ENCODE results near the gene VANGL2.

The VANGL2 gene

DNA sequence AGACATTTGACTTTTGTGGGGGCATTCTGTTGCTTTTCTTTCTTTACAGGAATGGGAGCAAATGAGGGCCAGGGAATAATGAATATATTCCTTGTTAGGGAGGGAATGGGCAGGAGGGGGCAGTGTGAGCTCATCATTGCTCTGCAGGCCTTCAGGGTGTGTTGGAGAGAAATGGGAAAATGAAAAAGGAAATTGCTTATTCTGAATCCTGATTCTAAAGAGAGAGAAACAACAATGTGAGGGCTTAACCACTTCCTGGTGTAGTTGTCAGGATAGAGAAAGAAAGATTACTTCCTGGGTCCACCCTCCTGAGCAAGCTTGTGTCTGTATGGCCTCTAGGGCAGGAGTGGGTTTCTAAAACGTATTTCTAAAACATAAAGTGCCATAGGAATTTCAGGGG is 28.3 kb downstream of the VANGL2 start:
- peak; percentile 56 for DNase-seq

- DNase-seq = peak; percentile 62
Measured at GRCh38 chr1:160429125-160429561, 28.8 kb downstream of the VANGL2 start.

GRCh38 chr1:160429702-160430535 is 29.6 kb downstream of the VANGL2 start:
- DNase-seq = peak; percentile 53

GRCh38 chr1:160431006-160431405 is 30.6 kb downstream of the VANGL2 start:
- DNase-seq = no peak

DNA sequence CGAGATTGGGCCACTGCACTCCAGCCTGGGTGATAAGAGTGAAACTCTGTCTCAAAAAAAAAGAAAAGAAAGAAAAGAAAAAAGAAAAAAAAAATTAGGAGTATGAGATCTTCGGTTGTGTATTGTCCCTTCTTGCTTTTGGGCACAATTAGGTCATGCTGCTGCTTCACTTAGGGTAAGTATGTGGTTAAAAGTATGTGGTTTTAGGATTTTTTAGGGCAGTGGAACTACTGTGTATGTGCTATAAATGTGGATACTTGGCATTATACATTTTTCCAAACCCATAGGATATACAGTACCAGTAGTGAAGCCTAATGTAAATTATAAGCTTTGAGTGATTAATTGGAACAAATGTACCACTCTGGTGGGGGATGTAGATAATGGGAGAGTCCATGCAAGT is 31.2 kb downstream of the VANGL2 start:
- DNase-seq = no peak

DNA sequence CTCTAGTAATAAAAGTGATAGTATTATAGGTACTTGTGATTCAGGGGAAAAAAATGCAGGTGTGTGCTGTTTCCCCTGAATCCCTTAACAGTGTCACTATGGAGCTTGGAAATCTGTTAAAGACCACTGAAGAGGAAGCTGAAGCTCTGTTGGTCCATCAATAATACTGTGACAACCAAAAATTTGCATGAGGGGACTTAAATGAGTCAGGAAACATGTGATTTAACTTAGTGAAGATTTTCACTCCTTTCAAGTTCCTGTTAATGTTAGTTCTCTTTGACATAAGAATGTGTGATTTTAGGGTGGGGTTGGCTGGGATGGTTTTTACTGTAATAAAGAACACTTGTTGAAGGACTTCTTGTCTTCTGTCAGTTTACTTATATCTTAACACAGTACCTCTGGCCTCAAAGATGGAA is 32.0 kb downstream of the VANGL2 start:
- no peak for DNase-seq

- no peak for DNase-seq
Measured at GRCh38 chr1:160436966-160437365, 36.6 kb downstream of the VANGL2 start.

- DNase-seq = no peak
Measured at GRCh38 chr1:160437432-160438316, 37.3 kb downstream of the VANGL2 start.

DNA sequence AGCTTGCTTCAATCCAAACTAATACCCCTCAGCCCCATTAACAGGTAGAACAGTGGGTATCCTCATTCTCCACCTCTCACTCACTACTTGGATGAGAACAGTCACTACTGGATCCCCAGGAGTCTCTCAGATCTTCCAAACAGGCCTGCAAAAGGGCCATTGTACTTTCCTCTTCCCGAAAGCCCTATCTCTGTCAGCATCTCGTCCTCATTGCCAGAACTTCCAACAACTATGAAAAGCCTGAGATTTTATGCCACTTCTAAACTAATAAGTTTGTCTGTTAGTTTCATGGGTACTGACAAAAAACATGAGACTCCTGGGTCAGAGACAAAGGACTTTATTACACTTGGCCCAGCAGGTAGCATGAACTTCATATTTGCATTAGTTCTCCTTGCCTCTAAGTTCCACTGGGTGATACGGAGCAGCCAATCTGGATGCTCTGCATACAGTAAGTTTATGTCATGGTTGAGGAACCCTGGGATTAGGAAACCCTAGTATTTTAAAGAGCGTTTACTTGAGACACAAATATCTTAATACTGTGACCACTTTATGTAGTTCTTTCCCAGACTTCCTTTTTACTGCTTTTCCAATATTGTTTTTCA is 38.1 kb downstream of the VANGL2 start:
- DNase-seq = no peak

GRCh38 chr1:160438935-160439334 is 38.6 kb downstream of the VANGL2 start:
- no peak for DNase-seq

- no peak for DNase-seq
Measured at GRCh38 chr1:160439718-160440117, 39.4 kb downstream of the VANGL2 start.

GRCh38 chr1:160446945-160447600 is 46.7 kb downstream of the VANGL2 start:
- no peak for DNase-seq

GRCh38 chr1:160449494-160449893 is 49.1 kb downstream of the VANGL2 start:
- no peak for DNase-seq

GRCh38 chr1:160451119-160451858 is 50.9 kb downstream of the VANGL2 start:
- no peak for DNase-seq

DNA sequence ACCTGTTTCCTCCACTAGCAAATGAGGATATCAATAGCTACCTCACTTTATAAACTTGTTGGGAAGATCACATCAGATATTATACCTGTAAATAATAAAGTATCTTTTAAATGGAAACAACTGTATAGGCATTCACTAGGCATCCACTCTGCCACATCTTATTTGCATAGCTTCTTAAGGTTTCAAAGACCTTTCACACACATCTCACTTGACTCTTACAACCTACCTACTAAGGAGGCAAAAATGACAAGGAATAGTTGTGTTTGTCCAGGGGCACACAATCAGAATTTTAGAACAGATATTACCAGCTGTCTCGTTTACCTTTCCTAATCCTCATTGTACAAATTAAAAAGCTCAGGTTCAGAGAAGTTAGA is 51.5 kb downstream of the VANGL2 start:
- DNase-seq = no peak

GRCh38 chr1:160453443-160453842 is 53.1 kb downstream of the VANGL2 start:
- no peak for DNase-seq

DNA sequence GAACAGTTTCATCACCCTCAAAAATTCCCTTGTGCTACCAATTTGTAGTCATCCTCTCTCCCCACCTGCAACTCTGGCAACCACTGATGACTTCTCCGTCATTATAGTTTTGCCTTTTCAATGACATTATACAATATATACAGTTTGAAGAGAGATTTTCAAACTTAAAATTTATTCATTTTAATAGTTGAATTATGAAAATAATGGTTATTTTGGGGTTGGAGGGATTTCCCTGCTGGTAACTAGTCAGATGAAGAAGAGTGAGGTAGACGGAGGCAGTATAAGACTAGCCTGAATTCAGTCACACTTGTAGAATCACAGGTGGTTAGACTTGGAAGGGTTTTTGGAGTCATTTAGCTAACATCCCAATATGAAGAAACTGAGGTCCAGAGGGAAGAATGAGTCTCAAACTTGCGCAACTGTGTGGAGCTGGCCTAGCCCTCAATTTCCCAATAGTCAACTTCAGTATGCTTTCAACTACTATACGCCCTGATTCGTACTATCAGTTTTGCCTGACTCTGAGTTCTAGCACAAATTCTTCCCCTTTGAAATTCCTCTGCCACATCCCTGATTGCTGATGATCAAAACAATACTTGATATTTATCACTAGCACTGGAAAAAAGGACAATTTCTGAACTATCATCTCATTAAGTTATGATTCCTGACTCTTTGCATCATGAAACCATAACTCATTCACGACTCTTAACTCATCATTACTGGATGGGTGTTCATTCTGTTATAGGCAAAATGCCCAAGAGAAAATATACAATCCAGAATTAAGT is 54.2 kb downstream of the VANGL2 start:
- DNase-seq = no peak

DNA sequence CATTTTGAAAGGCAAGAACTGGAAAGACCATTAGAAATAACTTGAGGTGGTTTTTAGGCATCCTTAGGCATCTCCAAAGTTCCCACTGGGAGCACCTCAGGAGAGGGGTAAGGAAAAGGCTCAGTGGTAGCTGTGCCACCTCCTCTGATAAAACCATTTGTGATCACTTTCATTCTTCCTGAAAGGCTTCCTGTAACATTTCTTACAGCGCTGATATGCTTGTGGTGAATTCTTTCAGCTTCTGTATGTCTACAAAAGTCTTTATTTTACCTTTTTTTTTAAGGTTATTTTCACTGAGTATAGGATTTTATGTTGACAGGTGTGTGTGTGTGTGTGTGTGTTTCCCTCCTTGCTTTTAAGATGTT is 54.8 kb downstream of the VANGL2 start:
- no peak for DNase-seq

DNA sequence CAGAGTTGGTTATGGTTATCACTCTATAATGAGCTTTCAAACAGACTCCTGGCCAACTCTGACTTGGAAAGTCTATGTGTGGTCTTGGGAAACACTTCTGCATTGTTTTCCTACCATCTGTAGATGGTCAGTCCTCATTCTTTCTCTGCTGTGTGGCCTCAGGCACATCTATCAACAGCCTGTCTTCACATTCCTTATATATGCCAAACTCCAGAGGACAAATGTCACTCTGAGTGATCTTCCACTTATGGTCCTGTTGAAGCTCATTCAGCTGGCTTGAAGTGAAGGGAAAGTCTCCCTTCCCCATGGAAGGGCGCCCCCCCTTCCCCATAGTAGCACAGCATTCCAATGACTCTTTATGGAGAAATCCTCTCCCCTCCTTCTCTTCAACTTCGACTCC is 58.7 kb downstream of the VANGL2 start:
- DNase-seq = no peak

DNA sequence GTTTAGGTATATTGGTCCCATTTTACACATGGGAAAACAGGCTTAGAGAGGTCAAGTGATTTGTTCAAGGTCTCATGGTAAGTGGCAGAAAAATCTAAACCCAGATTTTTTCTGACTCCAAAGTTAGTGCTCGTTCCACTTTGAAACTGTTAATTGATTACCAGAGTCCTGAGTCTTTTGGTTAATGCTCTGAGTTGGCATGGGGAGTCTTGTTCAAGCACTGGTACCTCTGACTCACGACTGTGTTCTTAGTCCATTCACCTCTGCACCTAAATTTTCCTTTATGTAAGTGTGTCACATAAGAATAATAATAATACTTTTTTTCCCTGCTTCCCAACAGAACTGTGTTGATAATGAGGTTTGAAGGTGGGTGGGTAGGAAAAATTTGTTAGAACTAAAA is 59.3 kb downstream of the VANGL2 start:
- no peak for DNase-seq

- no peak for DNase-seq
Measured at GRCh38 chr1:160460214-160460642, 59.9 kb downstream of the VANGL2 start.

Data from activated CD8-positive, alpha-beta memory T cell treated with anti-CD3 and anti-CD28 coated beads for 24 hours (primary cell).